Measurements from ENCODE around the gene CH25H. TPM values are rescaled to one million over a fixed set of nuclear protein-coding genes. Genes with fewer than 3 reads are reported as not detected.
A peak's percentile ranks its signal among the peaks of the same experiment; 100 is the strongest.
"Not testable (repeated sequence)": the region's sequence is repeated elsewhere in the genome, so short reads cannot be mapped to it uniquely, and the experiment has no call there.

The CH25H gene, protein sequence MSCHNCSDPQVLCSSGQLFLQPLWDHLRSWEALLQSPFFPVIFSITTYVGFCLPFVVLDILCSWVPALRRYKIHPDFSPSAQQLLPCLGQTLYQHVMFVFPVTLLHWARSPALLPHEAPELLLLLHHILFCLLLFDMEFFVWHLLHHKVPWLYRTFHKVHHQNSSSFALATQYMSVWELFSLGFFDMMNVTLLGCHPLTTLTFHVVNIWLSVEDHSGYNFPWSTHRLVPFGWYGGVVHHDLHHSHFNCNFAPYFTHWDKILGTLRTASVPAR
- 2.2 TPM in 1 of 2 replicates, not detected in the other for total RNA-seq (ENCODE audit: low replicate concordance)

DNA sequence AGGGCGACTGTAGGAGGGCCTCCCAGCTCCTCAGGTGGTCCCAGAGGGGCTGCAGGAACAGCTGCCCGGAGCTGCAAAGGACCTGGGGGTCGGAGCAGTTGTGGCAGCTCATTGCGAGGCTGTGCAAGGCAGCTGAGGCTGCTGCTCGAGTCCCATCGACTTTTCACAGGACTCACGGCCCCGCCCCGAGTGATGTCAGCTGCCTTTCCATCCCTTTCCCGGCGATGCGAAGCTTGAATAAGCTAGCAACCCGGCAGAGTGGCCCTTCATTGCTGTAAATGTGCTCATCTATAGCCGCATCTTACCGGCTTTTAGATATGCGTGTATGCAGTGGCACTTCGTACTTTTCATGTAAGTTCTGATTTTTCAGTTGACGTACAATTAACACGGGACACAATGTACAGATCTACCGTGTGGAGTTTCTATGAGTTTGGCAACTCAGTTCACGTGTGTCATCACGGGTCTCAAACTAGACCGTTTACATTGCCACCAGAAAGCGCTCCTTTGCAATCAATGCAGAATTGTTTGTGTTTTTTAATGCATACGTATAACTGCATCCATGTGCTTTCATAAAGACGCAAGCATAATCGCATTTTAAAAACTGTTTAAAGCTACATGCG lies at the start of gene CH25H:
TSS of gene CH25H (minus strand) at position 137 of the 620 bp plus-strand sequence. CDS start at position 112, 25 bp downstream.
- peak within 1 kb of the TSS; percentile 60 for H3K4me3 ChIP-seq (ENCODE audit: low read depth, low read length)
- TF ChIP-seq CTCF (IDR thresholded peaks at IDR 0.05; ENCODE audit: insufficient read depth, low read length) = no peak
- peak; percentile 71 for DNase-seq (ENCODE audit: low read depth)

GRCh38 chr10:89256340-89256739 lies 49.2 kb upstream of the CH25H start:
- no peak for DNase-seq (ENCODE audit: low read depth)
- no peak for TF ChIP-seq CTCF (IDR thresholded peaks at IDR 0.05; ENCODE audit: insufficient read depth, low read length)
- no peak overlapping the region for H3K4me3 ChIP-seq (ENCODE audit: low read depth, low read length)

- H3K4me3 ChIP-seq (ENCODE audit: low read depth, low read length) = no peak overlapping the region
- no peak for TF ChIP-seq CTCF (IDR thresholded peaks at IDR 0.05; ENCODE audit: insufficient read depth, low read length)
- no peak for DNase-seq (ENCODE audit: low read depth)
These were observed 48.7 kb upstream of the CH25H start for GRCh38 chr10:89255793-89256192.

DNA sequence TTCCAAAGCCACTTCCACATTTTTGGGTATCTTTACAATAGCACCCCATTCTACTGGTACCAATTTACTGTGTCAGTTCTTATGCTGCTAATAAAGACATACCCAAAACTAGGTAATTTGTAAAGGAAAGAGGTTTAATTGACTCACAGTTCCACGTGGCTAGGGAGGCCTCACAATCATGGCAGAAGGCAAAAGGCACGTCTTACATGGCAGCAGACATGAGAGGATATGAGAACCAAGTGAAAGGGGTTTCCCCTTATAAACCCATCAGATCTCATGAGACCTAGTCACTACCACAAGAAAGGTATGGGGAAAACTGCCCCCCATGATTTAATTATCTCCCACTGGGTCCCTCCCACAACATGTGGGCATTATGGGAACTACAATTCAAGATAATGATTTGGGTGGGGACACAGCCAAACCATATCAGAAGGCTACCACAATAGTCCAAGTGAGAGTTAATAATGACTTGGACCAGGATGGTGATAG lies 48.0 kb upstream of the CH25H start:
- H3K4me3 ChIP-seq (ENCODE audit: low read depth, low read length); DNase-seq (ENCODE audit: low read depth): not testable (repeated sequence)

GRCh38 chr10:89252225-89252585 lies 45.1 kb upstream of the CH25H start:
- H3K4me3 ChIP-seq (ENCODE audit: low read depth, low read length) = peak overlapping the region; percentile 25
- DNase-seq (ENCODE audit: low read depth) = no peak
- no peak for TF ChIP-seq CTCF (IDR thresholded peaks at IDR 0.05; ENCODE audit: insufficient read depth, low read length)

GRCh38 chr10:89251409-89252224 lies 44.5 kb upstream of the CH25H start, which contains the start of gene LIPA:
Gene LIPA (minus strand): TSS chr10:89251775. CDS start chr10:89247648, 4,127 bp downstream.
- DNase-seq (ENCODE audit: low read depth) = peak; percentile 98
- H3K4me3 ChIP-seq (ENCODE audit: low read depth, low read length) = peak within 1 kb of the TSS; percentile 92
- TF ChIP-seq CTCF (IDR thresholded peaks at IDR 0.05; ENCODE audit: insufficient read depth, low read length) = no peak
